H9 (cell line): ENCODE results near the gene F5. TPM values are rescaled to one million over a fixed set of nuclear protein-coding genes. Genes with fewer than 3 reads are reported as not detected.

ENCODE experiments used
- DNase-seq: peaks from one replicate; pipeline ENCODE4 v3.0.0-alpha.2; 2017
- H2AFZ ChIP-seq: one replicate; pipeline ENCODE4 v1.6.1; 2013; ENCODE audit warnings: mild to moderate bottlenecking, low read length, control low read depth, moderate library complexity
- H2AK5ac ChIP-seq: 2 replicates; pipeline ENCODE4 v1.6.1; 2013; ENCODE audit warnings: low read length, control low read depth, mixed read lengths; ENCODE audit not compliant: insufficient read length
- H2BK120ac ChIP-seq: one replicate; pipeline ENCODE4 v1.6.1; 2013; ENCODE audit warnings: low read depth, mild to moderate bottlenecking, low read length, control low read depth, inconsistent platforms; ENCODE audit not compliant: poor library complexity, severe bottlenecking
- H2BK12ac ChIP-seq: 2 replicates; pipeline ENCODE4 v1.6.1; 2013; ENCODE audit warnings: low read length, control low read depth, mixed read lengths, low read depth; ENCODE audit not compliant: insufficient read length
- H2BK15ac ChIP-seq: 2 replicates; pipeline ENCODE4 v1.6.1; 2013; ENCODE audit warnings: low read depth, low read length, control low read depth
- H2BK20ac ChIP-seq: one replicate; pipeline ENCODE4 v1.6.1; 2013; ENCODE audit warnings: low read depth, mild to moderate bottlenecking, low read length, control low read depth, inconsistent platforms; ENCODE audit not compliant: poor library complexity, severe bottlenecking
- H2BK5ac ChIP-seq: 2 replicates; pipeline ENCODE4 v1.6.1; 2013; ENCODE audit warnings: low read length, control low read depth, mixed read lengths; ENCODE audit not compliant: insufficient read length
- H3K14ac ChIP-seq: 2 replicates; pipeline ENCODE4 v1.6.1; 2013; ENCODE audit warnings: low read length, control low read depth; ENCODE audit not compliant: insufficient read depth
- H3K18ac ChIP-seq: 2 replicates; pipeline ENCODE4 v1.6.1; 2013; ENCODE audit warnings: low read depth, mild to moderate bottlenecking, mixed read lengths, low read length, control low read depth; ENCODE audit not compliant: insufficient read length
- H3K23ac ChIP-seq: 2 replicates; pipeline ENCODE4 v1.6.1; 2013; ENCODE audit warnings: low read length, control low read depth, mixed read lengths, low read depth; ENCODE audit not compliant: insufficient read length
- H3K23me2 ChIP-seq: 2 replicates; pipeline ENCODE4 v1.6.1; 2013; ENCODE audit warnings: low read depth, mild to moderate bottlenecking, mixed read lengths, low read length, control low read depth; ENCODE audit not compliant: insufficient read length, poor library complexity, severe bottlenecking
- H3K27ac ChIP-seq: 2 replicates; pipeline ENCODE4 v1.5.1; 2013; ENCODE audit warnings: low read length, control low read depth, mixed read lengths, low read depth; ENCODE audit not compliant: insufficient read length
- H3K27me3 ChIP-seq: 2 replicates; pipeline ENCODE4 v1.6.1; 2013; ENCODE audit warnings: low read length, control low read depth, inconsistent platforms; ENCODE audit not compliant: insufficient read depth
- H3K4ac ChIP-seq: 2 replicates; pipeline ENCODE4 v1.6.1; 2013; ENCODE audit warnings: low read depth, mild to moderate bottlenecking, control low read depth, inconsistent platforms, low read length, moderate library complexity
- H3K4me1 ChIP-seq: 2 replicates; pipeline ENCODE4 v1.6.1; 2013; ENCODE audit warnings: low read length, control low read depth, inconsistent platforms; ENCODE audit not compliant: insufficient read depth
- H3K4me2 ChIP-seq: 2 replicates; pipeline ENCODE4 v1.6.1; 2013; ENCODE audit warnings: low read length, control low read depth, mixed read lengths; ENCODE audit not compliant: insufficient read length, insufficient read depth
- H3K56ac ChIP-seq: 2 replicates; pipeline ENCODE4 v1.6.1; 2013; ENCODE audit warnings: low read depth, mild to moderate bottlenecking, mixed read lengths, low read length, control low read depth; ENCODE audit not compliant: insufficient read length
- H3K79me1 ChIP-seq: 2 replicates; pipeline ENCODE4 v1.6.1; 2013; ENCODE audit warnings: low read depth, mild to moderate bottlenecking, moderate library complexity, low read length, control low read depth, inconsistent platforms; ENCODE audit not compliant: insufficient read depth, poor library complexity, severe bottlenecking
- H3K79me2 ChIP-seq: 2 replicates; pipeline ENCODE4 v1.6.1; 2013; ENCODE audit warnings: low read length, control low read depth, inconsistent platforms; ENCODE audit not compliant: insufficient read depth
- H3K9ac ChIP-seq: 2 replicates; pipeline ENCODE4 v1.6.1; 2013; ENCODE audit warnings: low read length, control low read depth, mixed read lengths; ENCODE audit not compliant: insufficient read length; ENCODE audit errors: extremely low read depth
- H3K9me3 ChIP-seq: one replicate; pipeline ENCODE4 v1.6.1; 2013; ENCODE audit warnings: low read depth, low read length, inconsistent platforms; ENCODE audit not compliant: control insufficient read depth
- H3T11ph ChIP-seq: one replicate; pipeline ENCODE4 v1.6.1; 2013; ENCODE audit warnings: mild to moderate bottlenecking, low read length, control low read depth, inconsistent platforms
- H4K20me1 ChIP-seq: one replicate; pipeline ENCODE4 v1.6.1; 2013; ENCODE audit not compliant: control insufficient read depth, insufficient read length, insufficient read depth
- H4K5ac ChIP-seq: 2 replicates; pipeline ENCODE4 v1.6.1; 2013; ENCODE audit warnings: low read depth, mild to moderate bottlenecking, mixed read lengths, low read length, control low read depth; ENCODE audit not compliant: insufficient read length
- H4K8ac ChIP-seq: replicated peaks from 2 replicates; pipeline ENCODE4 v1.6.1; 2013; ENCODE audit warnings: low read length, control low read depth, mixed read lengths, low read depth; ENCODE audit not compliant: insufficient read length
- H4K91ac ChIP-seq: 2 replicates; pipeline ENCODE4 v1.6.1; 2013; ENCODE audit warnings: low read depth, mild to moderate bottlenecking, moderate library complexity, mixed read lengths, low read length, control low read depth; ENCODE audit not compliant: insufficient read length
- H3K27ac Mint-ChIP-seq, 3 experiments: 2 replicates in 2 of 3; 3 replicates in 1 of 3; pipeline ENCODE4 v1.8.0; 2020 to 2021; ENCODE audit warnings: mixed read lengths in 3 of 3, mild to moderate bottlenecking in 1 of 3, moderate library complexity in 1 of 3
- H3K27me3 Mint-ChIP-seq: 2 replicates; pipeline ENCODE4 v1.8.0; 2021; ENCODE audit warnings: low read depth, mild to moderate bottlenecking, moderate library complexity, mixed read lengths
- H3K36me3 Mint-ChIP-seq, 3 experiments: 2 replicates in 2 of 3; 3 replicates in 1 of 3; pipeline ENCODE4 v1.8.0; 2020 to 2021; ENCODE audit warnings: low read depth in 3 of 3, mixed read lengths in 3 of 3; ENCODE audit not compliant: insufficient read depth in 1 of 3
- H3K4me1 Mint-ChIP-seq, 2 experiments: 2 replicates each; pipeline ENCODE4 v1.8.0; 2020; ENCODE audit warnings: mixed read lengths in 2 of 2
- H3K4me3 Mint-ChIP-seq, 2 experiments: 2 replicates in 1 of 2; 3 replicates in 1 of 2; pipeline ENCODE4 v1.8.0; 2020 to 2021; ENCODE audit warnings: mild to moderate bottlenecking in 2 of 2, mixed read lengths in 2 of 2, moderate library complexity in 1 of 2
- H3K9me3 Mint-ChIP-seq, 2 experiments: 2 replicates in 1 of 2; 3 replicates in 1 of 2; pipeline ENCODE4 v1.8.0; 2020; ENCODE audit warnings: mild to moderate bottlenecking in 2 of 2, mixed read lengths in 2 of 2, moderate library complexity in 1 of 2
- WGBS: extraction: QIAGEN DNeasy Blood & Tissue Kit; methylation state at CpG from one replicate; pipeline ENCODE4 v1.1.7; 2013; ENCODE audit warnings: missing lambda C conversion rate, low lambda C conversion rate, mixed read lengths; ENCODE audit not compliant: insufficient read length; ENCODE audit errors: extremely low coverage; 5-methylcytosine and 5-hydroxymethylcytosine counted together
- total RNA-seq: library from RNA; stranded (reverse); gene quantifications from 2 replicates; pipeline ENCODE4 v1.2.1, GENCODE V29; 2021
- TF ChIP-seq, protein P1 (sequence below): fragments of 200-600 bp; sonication (generic); conservative IDR thresholded peaks from 3 replicates; pipeline ENCODE4 v1.8.0; 2021; ENCODE audit warnings: antibody characterized with exemption, mild to moderate bottlenecking

The F5 gene
- total RNA-seq, 1 experiment from 2014 or later: 0.04 TPM

DNA sequence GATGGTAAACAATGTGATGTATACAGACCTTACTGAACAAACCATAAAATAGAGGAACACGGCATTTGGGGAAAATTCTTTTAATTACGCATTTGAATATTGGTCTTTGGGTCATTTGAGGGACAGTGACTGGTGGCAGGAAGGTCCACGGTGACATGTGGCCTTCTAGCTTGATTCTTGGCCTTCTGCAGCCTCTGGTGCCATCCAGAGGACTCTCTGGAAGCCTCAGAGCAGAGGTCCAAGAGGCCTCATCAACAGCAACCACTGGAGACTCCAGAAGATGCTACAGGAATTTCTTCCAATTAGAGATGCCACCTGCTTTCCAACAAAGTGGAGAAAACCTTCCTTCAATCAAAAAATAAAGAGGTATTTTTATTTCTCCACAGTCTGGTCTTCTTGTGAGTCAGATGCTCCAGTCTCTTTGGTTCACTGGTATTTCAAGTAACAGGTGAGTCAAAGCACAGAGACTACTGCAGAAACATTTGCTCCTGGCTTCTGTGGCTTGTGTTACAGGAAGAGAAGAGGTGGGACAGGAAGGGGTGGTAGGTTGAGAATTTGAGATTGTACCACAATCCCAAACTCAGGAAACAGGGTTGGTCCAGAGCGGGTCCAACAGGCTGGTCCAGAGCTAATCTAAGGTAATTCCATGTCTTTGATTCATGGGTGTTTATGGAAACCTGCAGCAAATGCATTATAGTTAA is 2.7 kb upstream of the F5 start:
- H3K4me3 Mint-ChIP-seq: no peak overlapping the region
- no peak overlapping the region for H2AK5ac ChIP-seq

More for the DNA sequence above, 2.7 kb upstream of the F5 start:
- DNase-seq: no peak
- Histone ChIP-seq H3T11ph (no peak overlapping the region), H3K23ac (no peak overlapping the region), H2BK15ac (no peak overlapping the region), H3K9me3 (no peaks in the 10 kb centered on the region), H2BK20ac (no peak overlapping the region), H3K4me2 (no peak overlapping the region), H3K79me2 (no peaks in the 10 kb centered on the region), H4K8ac (no peak overlapping the region), H3K27ac (no peak overlapping the region), H2BK12ac (no peak overlapping the region), H3K79me1 (no peaks in the 10 kb centered on the region), H2AFZ (no peak overlapping the region), H3K4me1 (no peaks in the 10 kb centered on the region), H3K4ac (no peak overlapping the region), H2BK120ac (no peak overlapping the region), H4K5ac (no peak overlapping the region), H3K23me2 (no peaks in the 10 kb centered on the region), H3K18ac (no peak overlapping the region), H3K27me3 (no peaks in the 10 kb centered on the region), H3K9ac (no peak overlapping the region), H3K14ac (no peak overlapping the region), H4K91ac (no peak overlapping the region), H2BK5ac (no peak overlapping the region), H4K20me1 (no peaks in the 10 kb centered on the region), H3K56ac (no peak overlapping the region)
- WGBS: no CpG with 5 or more reads among the region's 4 CpGs
- Mint-ChIP-seq H3K9me3 (no peaks in the 10 kb centered on the region), H3K4me1 (peaks cover 8% of the 10 kb centered on the region in 2 experiments; a peak in 2 of 4 replicates), H3K27me3 (peaks cover 17% of the 10 kb centered on the region), H3K36me3 (no peaks in the 10 kb centered on the region), H3K27ac (no peak overlapping the region)
- TF ChIP-seq, protein P1, sequence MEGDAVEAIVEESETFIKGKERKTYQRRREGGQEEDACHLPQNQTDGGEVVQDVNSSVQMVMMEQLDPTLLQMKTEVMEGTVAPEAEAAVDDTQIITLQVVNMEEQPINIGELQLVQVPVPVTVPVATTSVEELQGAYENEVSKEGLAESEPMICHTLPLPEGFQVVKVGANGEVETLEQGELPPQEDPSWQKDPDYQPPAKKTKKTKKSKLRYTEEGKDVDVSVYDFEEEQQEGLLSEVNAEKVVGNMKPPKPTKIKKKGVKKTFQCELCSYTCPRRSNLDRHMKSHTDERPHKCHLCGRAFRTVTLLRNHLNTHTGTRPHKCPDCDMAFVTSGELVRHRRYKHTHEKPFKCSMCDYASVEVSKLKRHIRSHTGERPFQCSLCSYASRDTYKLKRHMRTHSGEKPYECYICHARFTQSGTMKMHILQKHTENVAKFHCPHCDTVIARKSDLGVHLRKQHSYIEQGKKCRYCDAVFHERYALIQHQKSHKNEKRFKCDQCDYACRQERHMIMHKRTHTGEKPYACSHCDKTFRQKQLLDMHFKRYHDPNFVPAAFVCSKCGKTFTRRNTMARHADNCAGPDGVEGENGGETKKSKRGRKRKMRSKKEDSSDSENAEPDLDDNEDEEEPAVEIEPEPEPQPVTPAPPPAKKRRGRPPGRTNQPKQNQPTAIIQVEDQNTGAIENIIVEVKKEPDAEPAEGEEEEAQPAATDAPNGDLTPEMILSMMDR: no peak
